GM19324 (cell line): ENCODE measurements around the gene PFKFB4.
"Not testable (repeated sequence)": the region's sequence is repeated elsewhere in the genome, so short reads cannot be mapped to it uniquely, and the experiment has no call there.

Source experiments
- ATAC-seq: cut with Tn5 transposase; IDR thresholded peaks from one replicate; pipeline ENCODE4 v1.9.1; 2021; ENCODE audit warnings: mild to moderate bottlenecking, moderate library complexity; ENCODE audit not compliant: unreplicated experiment, low FRiP score

Gene PFKFB4

GRCh38 chr3:48562367-48563095 is 5.9 kb upstream of the PFKFB4 start:
- ATAC-seq: no peak

- no peak for ATAC-seq
These were observed 4.6 kb upstream of the PFKFB4 start for GRCh38 chr3:48561045-48561736.

GRCh38 chr3:48560648-48561018 is 4.0 kb upstream of the PFKFB4 start:
- no peak for ATAC-seq

GRCh38 chr3:48558493-48559134 is 2.0 kb upstream of the PFKFB4 start:
- ATAC-seq: no peak

GRCh38 chr3:48555949-48556795 is 431 bp downstream of the PFKFB4 start:
- ATAC-seq: no peak

GRCh38 chr3:48555231-48555948 is 1.2 kb downstream of the PFKFB4 start:
- no peak for ATAC-seq

GRCh38 chr3:48553886-48554845 is 2.4 kb downstream of the PFKFB4 start:
- ATAC-seq: no peak

- no peak for ATAC-seq
These were observed 3.2 kb downstream of the PFKFB4 start for GRCh38 chr3:48553361-48553760.

GRCh38 chr3:48552111-48552951 is 4.3 kb downstream of the PFKFB4 start:
- no peak for ATAC-seq

- ATAC-seq: not testable (repeated sequence)
These were observed 5.0 kb downstream of the PFKFB4 start for GRCh38 chr3:48551651-48552050.

- no peak for ATAC-seq
These were observed 7.6 kb downstream of the PFKFB4 start for GRCh38 chr3:48548729-48549705.

- no peak for ATAC-seq
These were observed 8.5 kb downstream of the PFKFB4 start for GRCh38 chr3:48548126-48548525.

- no peak for ATAC-seq
These were observed 10.3 kb downstream of the PFKFB4 start for GRCh38 chr3:48546203-48546829.

- ATAC-seq: no peak
These were observed 12.5 kb downstream of the PFKFB4 start for GRCh38 chr3:48544141-48544540.

- ATAC-seq: no peak
These were observed 13.2 kb downstream of the PFKFB4 start for GRCh38 chr3:48543271-48543866.

- ATAC-seq: no peak
These were observed 18.2 kb downstream of the PFKFB4 start for GRCh38 chr3:48538451-48538850.
